ENCODE results near the gene SLC40A1. TPM values are rescaled to one million over a fixed set of nuclear protein-coding genes. Genes with fewer than 3 reads are reported as not detected.

SLC40A1 gene
- total and polyA plus RNA-seq, 12 donors: 9.4 to 93.9 (median 46.8) TPM

DNA sequence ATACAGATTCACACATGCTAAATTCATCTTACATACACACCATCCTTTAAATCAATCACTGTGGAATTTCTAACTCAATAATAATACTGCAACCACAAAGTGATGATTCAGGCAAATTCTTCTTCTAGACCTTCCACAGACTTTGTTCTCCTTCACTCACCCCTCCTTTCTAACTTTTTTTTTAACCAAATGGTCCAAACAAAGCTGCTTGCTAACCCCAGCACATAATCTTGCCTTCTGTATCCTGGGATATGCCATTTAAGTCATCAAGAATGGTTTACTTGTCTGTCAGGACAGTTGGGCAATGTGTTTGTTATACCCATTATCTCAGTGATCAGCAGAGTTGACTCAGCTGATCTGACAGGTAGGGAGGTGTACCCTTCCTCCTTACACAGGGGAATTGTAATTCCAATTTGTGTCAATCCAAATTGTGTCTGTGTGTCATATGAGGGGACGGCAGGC, 10.0 kb downstream of the SLC40A1 start:
- no peaks in the 10 kb centered on the region for H3K27me3 ChIP-seq
- intact Hi-C loops (cut with DNase I): loop anchor here in 1 of 10 donors (10.0 kb wide), 1 partner anchor 56 kb away; no protein-coding TSS in a partner anchor
- no peak overlapping the region for H3K4me3 ChIP-seq
- ATAC-seq: no peak
- H3K4me1 ChIP-seq: peaks cover 6 to 88% (median 59%) of the 10 kb centered on the region in 9 donors
- H3K27ac ChIP-seq: peak overlapping the region in 2 of 10 donors; percentile 32 to 51
- no peak for TF ChIP-seq CTCF (IDR thresholded peaks at IDR 0.05)
- H3K36me3 ChIP-seq: peaks cover 0 to 100% (median 36%) of the 10 kb centered on the region in 9 donors
- 80 to 83% methylated on average over 1 of the region's 1 CpG for WGBS, 2 donors
- no peaks in the 10 kb centered on the region for H3K9me3 ChIP-seq
- DNase-seq: no peak

GRCh38 chr2:189569295-189569910, 11.2 kb downstream of the SLC40A1 start:
- intact Hi-C loops (cut with DNase I): loop anchor here in 2 of 10 donors (5.0 to 10.0 kb wide), 2 partner anchors 95 to 102 kb away; no protein-coding TSS in a partner anchor

DNA sequence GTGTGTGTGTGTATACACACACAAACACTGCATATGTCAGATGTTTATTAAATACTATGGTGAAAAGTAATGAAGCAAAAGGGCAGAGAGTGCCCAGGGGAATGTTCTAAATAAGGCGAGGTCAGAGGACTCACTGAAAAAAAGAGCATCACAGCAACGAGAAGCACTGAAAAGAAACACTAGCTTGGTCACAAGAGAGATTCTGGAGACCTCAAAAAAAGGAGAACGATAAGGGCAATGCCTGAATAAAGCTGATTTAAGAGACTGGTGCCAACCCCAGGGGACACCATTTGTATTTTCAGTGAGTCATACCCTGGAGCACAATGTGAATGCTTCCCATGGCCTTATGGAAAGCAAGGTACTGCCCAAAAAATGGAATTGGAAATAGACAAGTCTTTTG, 14.5 kb downstream of the SLC40A1 start:
- ATAC-seq: peak in 7 of 8 donors; percentile 43 to 71 (median 59)

More at GRCh38 chr2:189569295-189569910, 11.2 kb downstream of the SLC40A1 start:
- Histone ChIP-seq H3K4me1 (peaks cover 6 to 80% (median 52%) of the 10 kb centered on the region in 9 donors), H3K36me3 (peaks cover 0 to 100% (median 46%) of the 10 kb centered on the region in 9 donors), H3K27me3 (no peaks in the 10 kb centered on the region), H3K4me3 (no peak overlapping the region), H3K9me3 (no peaks in the 10 kb centered on the region), H3K27ac (peak overlapping the region in 9 of 10 donors; percentile 21 to 73 (median 46))
- peak in 4 of 9 donors; percentile 34 to 49 (median 42) for TF ChIP-seq CTCF (IDR thresholded peaks at IDR 0.05)
- 23 to 30% methylated on average over 1 of the region's 1 CpG for WGBS, 2 donors
- ATAC-seq (peak in 7 of 8 donors; percentile 53 to 70 (median 62)), DNase-seq (no peak)

More for the DNA sequence above, 14.5 kb downstream of the SLC40A1 start:
- peak overlapping the region in 7 of 10 donors; percentile 7 to 57 (median 40) for H3K27ac ChIP-seq
- H3K4me1 ChIP-seq: peaks cover 6 to 81% (median 64%) of the 10 kb centered on the region in 9 donors
- DNase-seq: no peak
- H3K9me3 ChIP-seq: no peaks in the 10 kb centered on the region
- intact Hi-C loops (cut with DNase I): loop anchor here in 2 of 10 donors (5.0 to 10.0 kb wide), 2 partner anchors 91 to 99 kb away; no protein-coding TSS in a partner anchor
- H3K36me3 ChIP-seq: peaks cover 0 to 100% (median 43%) of the 10 kb centered on the region in 9 donors
- 53 to 56% methylated on average over 3 of the region's 3 CpGs for WGBS, 2 donors
- H3K27me3 ChIP-seq: no peaks in the 10 kb centered on the region
- no peak for TF ChIP-seq CTCF (IDR thresholded peaks at IDR 0.05)
- no peak overlapping the region for H3K4me3 ChIP-seq

All from heart right ventricle (tissue), 16 donors.